ENCODE measurements around the gene EML4. TPM values are rescaled to one million over a fixed set of nuclear protein-coding genes. Genes with fewer than 3 reads are reported as not detected.

The EML4 gene
- total RNA-seq, 1 donor from 2014 or later: 59.5 TPM

GRCh38 chr2:42214669-42215068 is 45.5 kb downstream of the EML4 start:
- ATAC-seq: no peak
- intact Hi-C loops (cut with DNase I): no loop called here
- no peak for DNase-seq (ENCODE audit: low spot score)

DNA sequence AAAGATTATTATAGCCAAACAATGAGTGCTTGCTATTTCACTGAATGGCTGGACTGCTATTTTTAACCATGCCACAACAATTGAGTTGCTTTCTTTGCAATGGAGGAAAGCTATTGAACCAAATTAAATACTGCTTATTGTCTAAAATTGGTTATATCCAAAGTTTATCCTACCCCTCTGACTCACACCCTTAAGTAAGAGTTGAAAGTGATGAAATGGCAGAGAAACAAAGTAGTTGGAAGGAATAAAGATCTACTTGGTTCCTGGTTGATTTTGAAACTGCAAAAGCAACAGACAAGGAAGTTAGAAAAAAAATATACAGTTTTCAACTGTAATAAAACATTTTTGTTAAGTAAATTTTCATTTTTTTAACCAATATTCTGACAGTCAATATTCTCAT is 47.5 kb downstream of the EML4 start:
- ATAC-seq (no peak), DNase-seq (ENCODE audit: low spot score) (no peak)
- intact Hi-C loops (cut with DNase I): no loop called here

GRCh38 chr2:42217307-42217706 is 48.2 kb downstream of the EML4 start:
- ATAC-seq (no peak), DNase-seq (ENCODE audit: low spot score) (no peak)
- intact Hi-C loops (cut with DNase I): no loop called here

DNA sequence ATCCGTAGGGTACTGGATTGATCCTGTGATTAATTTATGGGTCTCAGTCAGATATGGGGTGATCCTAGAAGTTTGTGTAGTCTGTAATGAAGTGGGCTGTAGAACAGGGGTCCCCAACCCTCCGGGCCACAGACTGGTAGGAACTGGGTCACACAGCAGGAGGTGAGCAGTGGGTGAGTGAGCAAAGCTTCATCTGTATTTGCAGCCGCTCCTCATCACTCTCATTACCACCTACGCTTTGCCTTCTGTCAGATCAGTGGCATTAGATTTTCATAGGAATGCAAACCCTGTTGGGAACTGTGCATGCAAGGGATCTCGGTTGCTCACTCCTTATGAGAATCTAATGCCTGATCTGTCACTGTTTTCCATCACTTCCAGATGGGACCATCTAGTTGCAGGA is 48.8 kb downstream of the EML4 start:
- ATAC-seq (no peak), DNase-seq (ENCODE audit: low spot score) (no peak)
- intact Hi-C loops (cut with DNase I): no loop called here

DNA sequence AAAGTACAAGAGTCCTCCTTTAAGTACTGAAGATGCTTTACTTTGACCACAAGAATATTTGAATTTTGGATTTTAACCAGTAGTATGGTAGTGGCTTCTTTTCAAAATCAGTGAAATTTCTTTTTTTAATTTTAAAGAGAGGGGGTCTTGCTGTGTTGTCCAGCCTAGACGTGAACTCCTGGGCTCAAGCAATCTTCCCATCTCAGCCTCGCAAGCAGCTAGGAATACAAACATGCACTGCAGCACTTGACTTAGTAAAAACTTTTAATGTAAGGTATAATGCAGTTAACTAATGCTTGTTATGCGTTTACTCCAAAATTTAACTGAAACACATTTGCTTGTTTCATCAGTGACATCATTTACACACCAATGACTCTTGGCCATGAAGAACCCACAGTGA is 49.6 kb downstream of the EML4 start:
- intact Hi-C loops (cut with DNase I): no loop called here
- DNase-seq (ENCODE audit: low spot score) (no peak), ATAC-seq (no peak)

GRCh38 chr2:42219160-42219559 is 50.0 kb downstream of the EML4 start:
- no peak for DNase-seq (ENCODE audit: low spot score)
- no peak for ATAC-seq
- intact Hi-C loops (cut with DNase I): no loop called here

- DNase-seq (ENCODE audit: low spot score): no peak
- no peak for ATAC-seq
- intact Hi-C loops (cut with DNase I): no loop called here
Measured at GRCh38 chr2:42220566-42220965, 51.4 kb downstream of the EML4 start.

DNA sequence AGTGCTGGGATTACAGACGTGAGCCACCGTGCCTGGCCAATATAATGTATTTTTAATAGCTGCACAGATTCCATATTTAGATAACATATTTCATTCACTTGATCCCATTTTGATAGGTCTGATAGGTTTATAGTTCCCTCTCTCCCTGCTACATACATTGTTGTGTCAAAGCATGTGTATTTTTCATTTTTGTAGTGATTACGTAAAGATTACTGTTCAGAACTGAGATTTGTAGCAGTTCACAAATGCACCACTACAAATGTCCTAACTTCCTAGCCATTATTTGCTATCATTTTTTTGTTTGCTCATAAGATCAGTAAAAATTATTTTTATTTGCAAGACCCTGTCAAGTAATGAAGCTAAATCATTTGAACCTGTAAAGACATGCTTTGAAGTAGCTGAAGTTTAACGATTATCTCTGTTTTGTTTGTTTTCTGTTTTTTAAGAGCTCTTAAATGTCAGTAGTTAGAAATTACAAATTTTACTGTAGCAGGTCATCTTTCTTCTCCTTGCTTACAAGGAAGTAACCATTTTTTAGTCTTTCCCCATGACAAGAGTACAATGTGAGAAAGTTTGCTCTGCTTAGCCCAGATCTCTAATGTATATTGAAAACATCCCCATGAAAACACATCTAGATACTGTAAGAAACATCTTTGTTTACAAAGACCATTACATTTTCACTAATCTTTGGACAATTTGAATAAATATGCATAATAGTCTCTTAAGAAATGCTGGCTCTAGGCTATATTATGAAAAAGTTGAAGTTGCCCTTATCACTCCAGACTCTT is 54.1 kb downstream of the EML4 start:
- no peak for ATAC-seq
- intact Hi-C loops (cut with DNase I): no loop called here
- DNase-seq (ENCODE audit: low spot score): no peak

GRCh38 chr2:42223855-42224268 is 54.7 kb downstream of the EML4 start:
- no peak for ATAC-seq
- intact Hi-C loops (cut with DNase I): no loop called here
- DNase-seq (ENCODE audit: low spot score): no peak

DNA sequence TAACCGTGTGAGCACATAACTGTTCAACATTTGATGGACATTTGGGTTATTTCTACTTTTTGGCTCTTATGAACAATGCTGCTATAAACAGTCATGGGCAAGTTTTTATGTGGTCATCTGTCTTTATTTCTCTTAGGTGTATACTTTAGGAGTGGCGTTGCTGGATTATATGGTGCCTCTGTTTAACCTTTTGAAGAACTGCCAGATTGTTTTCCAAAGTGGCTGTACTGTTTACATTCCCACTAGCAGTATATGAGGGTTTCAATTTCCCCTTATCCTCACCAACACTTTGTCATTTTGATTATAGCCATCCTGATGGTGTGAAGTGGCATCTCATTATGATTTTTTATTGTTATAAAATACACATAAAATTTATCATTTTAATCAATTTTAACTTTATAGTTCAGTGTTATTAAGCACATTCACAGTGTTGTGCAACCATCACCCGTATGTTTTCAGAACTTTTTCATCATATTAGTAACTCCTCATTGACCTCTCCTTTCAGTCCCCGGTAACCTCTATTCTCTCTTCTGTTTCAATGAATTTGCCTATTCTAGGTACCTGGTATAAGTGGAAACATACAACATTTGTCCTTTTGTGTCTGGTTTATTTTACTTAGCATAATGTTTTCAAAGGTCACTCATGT is 55.4 kb downstream of the EML4 start:
- ATAC-seq (no peak), DNase-seq (ENCODE audit: low spot score) (no peak)
- intact Hi-C loops (cut with DNase I): no loop called here

DNA sequence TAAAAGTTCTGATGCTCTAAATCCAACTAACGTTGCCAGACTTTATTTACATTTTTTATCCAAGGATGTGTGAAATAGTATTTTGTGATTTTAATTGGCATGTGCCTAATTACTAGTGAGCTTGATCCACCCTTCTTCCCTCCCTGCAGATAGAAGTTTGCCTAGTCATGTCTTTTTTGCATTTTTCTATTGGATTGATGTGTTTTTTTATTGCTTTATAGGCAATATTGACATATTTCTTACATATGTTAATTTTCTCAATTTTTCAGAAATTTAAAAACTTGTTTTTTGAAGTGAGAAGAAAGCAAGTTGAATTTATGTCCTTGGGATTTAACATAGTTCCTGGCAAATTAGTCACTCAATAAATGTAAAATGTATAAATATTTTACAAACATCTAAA is 56.4 kb downstream of the EML4 start:
- intact Hi-C loops (cut with DNase I): no loop called here
- DNase-seq (ENCODE audit: low spot score) (no peak), ATAC-seq (no peak)

- ATAC-seq: no peak
- DNase-seq (ENCODE audit: low spot score): no peak
- intact Hi-C loops (cut with DNase I): no loop called here
Measured at GRCh38 chr2:42227491-42227890, 58.3 kb downstream of the EML4 start.

DNA sequence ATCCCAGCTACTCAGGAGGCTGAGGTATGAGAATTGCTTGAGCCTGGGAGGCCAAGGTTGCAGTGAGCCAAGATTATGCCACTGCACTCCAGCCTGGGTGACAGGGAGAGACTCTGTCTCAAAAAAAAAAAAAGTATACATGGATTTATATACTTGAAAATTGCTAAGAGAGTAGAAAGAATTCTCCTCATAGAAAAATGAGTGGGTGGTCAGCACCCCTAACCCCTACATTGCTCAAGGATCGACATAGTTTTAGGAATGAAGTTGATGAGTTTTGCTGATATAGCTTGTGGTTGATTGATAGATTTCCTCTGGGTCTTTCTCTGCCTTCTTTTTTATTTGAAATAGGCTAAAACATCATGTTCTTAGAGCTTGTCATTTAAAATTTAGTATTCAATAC is 58.9 kb downstream of the EML4 start:
- intact Hi-C loops (cut with DNase I): no loop called here
- no peak for ATAC-seq
- no peak for DNase-seq (ENCODE audit: low spot score)

GRCh38 chr2:42229949-42230348 is 60.8 kb downstream of the EML4 start:
- intact Hi-C loops (cut with DNase I): no loop called here
- no peak for ATAC-seq
- DNase-seq (ENCODE audit: low spot score): no peak

- intact Hi-C loops (cut with DNase I): no loop called here
- DNase-seq (ENCODE audit: low spot score) (no peak), ATAC-seq (no peak)
Measured at GRCh38 chr2:42230891-42231290, 61.7 kb downstream of the EML4 start.

- no peak for ATAC-seq
- intact Hi-C loops (cut with DNase I): no loop called here
- no peak for DNase-seq (ENCODE audit: low spot score)
Measured at GRCh38 chr2:42232024-42232423, 62.9 kb downstream of the EML4 start.

- DNase-seq (ENCODE audit: low spot score) (no peak), ATAC-seq (peak; percentile 35)
- intact Hi-C loops (cut with DNase I): no loop called here
Measured at GRCh38 chr2:42233976-42234441, 64.9 kb downstream of the EML4 start.

DNA sequence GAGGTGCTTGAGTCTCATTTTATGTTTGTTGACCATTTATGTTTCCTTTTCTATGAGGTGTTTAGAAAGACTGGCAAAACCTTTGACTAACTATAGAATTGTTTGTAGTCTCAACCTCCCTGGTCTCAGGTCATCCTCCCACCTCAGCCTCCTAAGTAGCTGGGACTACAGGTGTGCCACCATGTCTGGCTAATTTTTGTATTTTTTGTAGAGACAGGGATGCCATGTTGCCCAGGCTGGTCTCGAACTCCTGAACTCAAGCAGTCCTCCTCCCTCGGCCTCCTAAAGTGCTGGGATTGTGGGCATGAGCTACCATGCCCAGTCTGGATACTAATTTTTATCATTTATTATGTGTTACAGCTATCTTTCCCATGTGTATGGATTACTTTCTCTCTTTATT is 67.8 kb downstream of the EML4 start:
- ATAC-seq (no peak), DNase-seq (ENCODE audit: low spot score) (no peak)
- intact Hi-C loops (cut with DNase I): no loop called here

GRCh38 chr2:42238644-42239288 is 69.6 kb downstream of the EML4 start:
- intact Hi-C loops (cut with DNase I): no loop called here
- ATAC-seq (peak; percentile 86), DNase-seq (ENCODE audit: low spot score) (no peak)

- ATAC-seq (no peak), DNase-seq (ENCODE audit: low spot score) (no peak)
- intact Hi-C loops (cut with DNase I): no loop called here
Measured at GRCh38 chr2:42239289-42239661, 70.1 kb downstream of the EML4 start.
